ENCODE data around the gene MYH8.

Gene MYH8

DNA sequence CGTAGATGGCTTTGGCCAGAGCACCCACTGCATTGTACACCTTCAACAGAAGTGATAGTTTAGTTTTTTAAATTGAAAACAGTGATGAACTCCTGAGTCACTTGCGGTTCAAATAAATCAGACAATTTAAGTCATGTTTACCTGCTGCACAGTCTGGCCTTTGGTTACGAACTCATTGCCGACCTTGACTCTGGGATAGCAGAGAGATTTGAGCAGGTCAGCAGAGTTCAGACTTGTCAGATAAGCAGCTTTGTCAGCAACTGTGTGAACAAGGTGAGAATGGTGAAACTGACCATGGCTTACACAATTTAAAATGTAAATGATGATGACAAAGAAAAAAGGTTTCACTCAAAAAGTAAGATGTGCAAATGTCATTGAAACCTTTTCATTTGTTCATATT, 38.3 kb upstream of the MYH8 start:
- TF ChIP-seq EZH2 (IDR thresholded peaks at IDR 0.05; ENCODE audit: borderline replicate concordance, low read depth, low read length, severe bottlenecking) = no peak
- TF ChIP-seq, protein P1, sequence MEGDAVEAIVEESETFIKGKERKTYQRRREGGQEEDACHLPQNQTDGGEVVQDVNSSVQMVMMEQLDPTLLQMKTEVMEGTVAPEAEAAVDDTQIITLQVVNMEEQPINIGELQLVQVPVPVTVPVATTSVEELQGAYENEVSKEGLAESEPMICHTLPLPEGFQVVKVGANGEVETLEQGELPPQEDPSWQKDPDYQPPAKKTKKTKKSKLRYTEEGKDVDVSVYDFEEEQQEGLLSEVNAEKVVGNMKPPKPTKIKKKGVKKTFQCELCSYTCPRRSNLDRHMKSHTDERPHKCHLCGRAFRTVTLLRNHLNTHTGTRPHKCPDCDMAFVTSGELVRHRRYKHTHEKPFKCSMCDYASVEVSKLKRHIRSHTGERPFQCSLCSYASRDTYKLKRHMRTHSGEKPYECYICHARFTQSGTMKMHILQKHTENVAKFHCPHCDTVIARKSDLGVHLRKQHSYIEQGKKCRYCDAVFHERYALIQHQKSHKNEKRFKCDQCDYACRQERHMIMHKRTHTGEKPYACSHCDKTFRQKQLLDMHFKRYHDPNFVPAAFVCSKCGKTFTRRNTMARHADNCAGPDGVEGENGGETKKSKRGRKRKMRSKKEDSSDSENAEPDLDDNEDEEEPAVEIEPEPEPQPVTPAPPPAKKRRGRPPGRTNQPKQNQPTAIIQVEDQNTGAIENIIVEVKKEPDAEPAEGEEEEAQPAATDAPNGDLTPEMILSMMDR (IDR thresholded peaks at IDR 0.05; ENCODE audit: borderline replicate concordance, extremely low read depth, low read length, poor library complexity, severe bottlenecking) = no peak
- no peak for ATAC-seq (ENCODE audit: insufficient read depth, low read depth)
- H3K27me3 ChIP-seq (ENCODE audit: insufficient read depth, low read length, poor library complexity) = peaks cover 18% of the 10 kb centered on the region

DNA sequence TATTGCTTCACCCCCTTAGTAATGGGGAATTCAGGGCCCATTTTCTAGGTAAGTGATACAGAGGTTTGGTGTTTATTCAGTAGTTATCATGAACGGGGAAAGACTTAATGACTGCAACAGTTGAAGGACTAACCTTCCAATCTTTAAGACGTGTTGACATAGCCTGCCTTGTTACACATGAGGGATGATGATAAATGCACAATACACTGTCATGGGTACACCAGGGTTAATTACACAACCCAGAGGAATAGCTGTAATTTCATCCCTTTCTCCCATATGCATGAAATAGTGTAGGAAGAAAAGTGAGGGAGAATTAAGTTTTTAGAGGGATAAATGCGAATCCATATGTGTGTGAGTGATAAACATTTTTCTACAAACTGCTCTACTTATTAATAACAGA, 37.0 kb upstream of the MYH8 start:
- Histone ChIP-seq H3K27me3 (ENCODE audit: insufficient read depth, low read length, poor library complexity) (peaks cover 19% of the 10 kb centered on the region), H3K27ac (ENCODE audit: low read length) (no peak overlapping the region), H3K4me2 (ENCODE audit: insufficient read depth, low read length) (no peak overlapping the region)

More for the DNA sequence above, 38.3 kb upstream of the MYH8 start:
- H2AFZ ChIP-seq (ENCODE audit: low read depth, low read length) = no peak overlapping the region
- DNase-seq = no peak
- no peak overlapping the region for H3K9ac ChIP-seq (ENCODE audit: low read depth, low read length)
- H3K9me3 ChIP-seq (ENCODE audit: insufficient read depth, low read length, severe bottlenecking) = no peaks in the 10 kb centered on the region
- no peak overlapping the region for H3K4me3 ChIP-seq (ENCODE audit: low read depth in 1 of 2, low read length in 2 of 2)
- no peaks in the 10 kb centered on the region for H3K4me1 ChIP-seq (ENCODE audit: insufficient read depth, low read length)
- H3K27ac ChIP-seq (ENCODE audit: low read length) = no peak overlapping the region
- no peak overlapping the region for H3K4me2 ChIP-seq (ENCODE audit: insufficient read depth, low read length)
- H3K36me3 ChIP-seq (ENCODE audit: insufficient read depth, low read length) = no peaks in the 10 kb centered on the region
- H4K20me1 ChIP-seq (ENCODE audit: insufficient read depth, low read length) = no peaks in the 10 kb centered on the region
- no peaks in the 10 kb centered on the region for H3K79me2 ChIP-seq (ENCODE audit: insufficient read depth, low read length)

DNA sequence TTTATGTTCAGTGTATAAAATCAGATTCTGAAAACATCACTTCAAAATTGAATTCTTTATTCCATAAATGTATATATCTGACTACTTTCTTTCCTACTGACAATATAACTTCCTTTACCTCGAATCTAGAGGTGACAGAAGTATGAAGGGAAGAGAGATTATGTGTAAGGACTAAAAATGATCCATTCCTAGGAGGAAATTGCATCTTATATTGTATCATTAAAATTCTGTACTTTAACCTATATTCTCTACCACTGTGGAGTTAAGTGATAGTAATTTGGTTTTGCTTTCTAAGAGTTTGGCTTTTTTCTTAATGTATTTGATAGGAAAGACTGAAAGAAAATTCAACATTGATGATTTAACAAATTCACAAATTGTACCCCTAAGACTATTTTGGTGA, 36.2 kb upstream of the MYH8 start:
- no peak for TF ChIP-seq EZH2 (IDR thresholded peaks at IDR 0.05; ENCODE audit: borderline replicate concordance, low read depth, low read length, severe bottlenecking)
- TF ChIP-seq, protein P1 (IDR thresholded peaks at IDR 0.05; ENCODE audit: borderline replicate concordance, extremely low read depth, low read length, poor library complexity, severe bottlenecking) = no peak
- Histone ChIP-seq H3K27ac (ENCODE audit: low read length) (no peak overlapping the region), H3K36me3 (ENCODE audit: insufficient read depth, low read length) (no peaks in the 10 kb centered on the region), H2AFZ (ENCODE audit: low read depth, low read length) (no peak overlapping the region), H3K4me1 (ENCODE audit: insufficient read depth, low read length) (no peaks in the 10 kb centered on the region), H3K27me3 (ENCODE audit: insufficient read depth, low read length, poor library complexity) (peaks cover 16% of the 10 kb centered on the region), H3K9ac (ENCODE audit: low read depth, low read length) (no peak overlapping the region), H3K79me2 (ENCODE audit: insufficient read depth, low read length) (no peaks in the 10 kb centered on the region), H4K20me1 (ENCODE audit: insufficient read depth, low read length) (no peaks in the 10 kb centered on the region), H3K4me2 (ENCODE audit: insufficient read depth, low read length) (no peak overlapping the region), H3K9me3 (ENCODE audit: insufficient read depth, low read length, severe bottlenecking) (no peaks in the 10 kb centered on the region), H3K4me3 (ENCODE audit: low read depth in 1 of 2, low read length in 2 of 2) (no peak overlapping the region)
- DNase-seq (no peak), ATAC-seq (ENCODE audit: insufficient read depth, low read depth) (no peak)

More for the DNA sequence above, 37.0 kb upstream of the MYH8 start:
- ATAC-seq (ENCODE audit: insufficient read depth, low read depth) = no peak
- Histone ChIP-seq H3K79me2 (ENCODE audit: insufficient read depth, low read length) (no peaks in the 10 kb centered on the region), H3K9me3 (ENCODE audit: insufficient read depth, low read length, severe bottlenecking) (no peaks in the 10 kb centered on the region), H3K36me3 (ENCODE audit: insufficient read depth, low read length) (no peaks in the 10 kb centered on the region), H4K20me1 (ENCODE audit: insufficient read depth, low read length) (no peaks in the 10 kb centered on the region), H3K9ac (ENCODE audit: low read depth, low read length) (no peak overlapping the region), H3K4me3 (ENCODE audit: low read depth in 1 of 2, low read length in 2 of 2) (no peak overlapping the region), H2AFZ (ENCODE audit: low read depth, low read length) (no peak overlapping the region), H3K4me1 (ENCODE audit: insufficient read depth, low read length) (no peaks in the 10 kb centered on the region)
- no peak for TF ChIP-seq EZH2 (IDR thresholded peaks at IDR 0.05; ENCODE audit: borderline replicate concordance, low read depth, low read length, severe bottlenecking)
- TF ChIP-seq, protein P1 (IDR thresholded peaks at IDR 0.05; ENCODE audit: borderline replicate concordance, extremely low read depth, low read length, poor library complexity, severe bottlenecking) = no peak
- no peak for DNase-seq
